Measurements from ENCODE around the gene QSOX1. TPM values are rescaled to one million over a fixed set of nuclear protein-coding genes. Genes with fewer than 3 reads are reported as not detected.
A peak's percentile ranks its signal among the peaks of the same experiment; 100 is the strongest.

The QSOX1 gene
- total RNA-seq, 1 experiment from 2014 or later = 12.1 TPM

- Histone ChIP-seq H3K4me1 (peaks cover 6% of the 10 kb centered on the region; the same call in 1 of the 2 replicates), H3K27me3 (replicated peaks; ENCODE audit: control insufficient read depth, insufficient read depth, low read length) (peaks cover 18% of the 10 kb centered on the region), H3K36me3 (ENCODE audit: control insufficient read depth, insufficient read depth, low read length) (no peaks in the 10 kb centered on the region), H3K4me3 (ENCODE audit: low read depth, low read length) (peak overlapping the region; percentile 42), H3K9me3 (no peaks in the 10 kb centered on the region)
- peak in 1 of 2 experiments; percentile 43 for DNase-seq
- Mint-ChIP-seq H3K4me3 (ENCODE audit: unreplicated experiment) (peak overlapping the region; percentile 76), H3K27me3 (ENCODE audit: insufficient read depth, unreplicated experiment) (peaks cover 34% of the 10 kb centered on the region), H3K4me1 (ENCODE audit: low read depth, unreplicated experiment) (peaks cover 7% of the 10 kb centered on the region), H3K9me3 (ENCODE audit: unreplicated experiment) (no peaks in the 10 kb centered on the region), H3K36me3 (ENCODE audit: insufficient read depth, unreplicated experiment) (no peaks in the 10 kb centered on the region), H3K27ac (ENCODE audit: unreplicated experiment) (no peak overlapping the region)
- CTCF ChIA-PET = interaction anchor here (1.1 kb wide), 1 partner anchor 47 kb away, joined by 4 read pairs; no protein-coding TSS in a partner anchor
- TF ChIP-seq CTCF (IDR thresholded peaks at IDR 0.05; ENCODE audit: insufficient read depth in 1 of 2, low read depth in 1 of 2, low read length in 1 of 2, severe bottlenecking in 1 of 2, unreplicated experiment in 1 of 2) = no peak
- POLR2A ChIA-PET = no interaction called here
- BruUV-seq (replicated peaks) = no TSS peak
- intact Hi-C loops (cut with micrococcal nuclease; ENCODE audit: unreplicated experiment) = no loop called here
These were observed 80.4 kb downstream of the QSOX1 start for GRCh38 chr1:180235077-180235501.

- ChIA-PET CTCF (no interaction called here), POLR2A (interaction anchor here (0.6 kb wide), 1 partner anchor 27 kb away, joined by 6 read pairs; no protein-coding TSS in a partner anchor)
- H3K9me3 ChIP-seq = no peaks in the 10 kb centered on the region
- intact Hi-C loops (cut with micrococcal nuclease; ENCODE audit: unreplicated experiment) = no loop called here
- Mint-ChIP-seq H3K4me3 (ENCODE audit: unreplicated experiment) (peak overlapping the region; percentile 76), H3K27me3 (ENCODE audit: insufficient read depth, unreplicated experiment) (peaks cover 35% of the 10 kb centered on the region), H3K27ac (ENCODE audit: unreplicated experiment) (no peak overlapping the region), H3K36me3 (ENCODE audit: insufficient read depth, unreplicated experiment) (no peaks in the 10 kb centered on the region), H3K4me1 (ENCODE audit: low read depth, unreplicated experiment) (peaks cover 7% of the 10 kb centered on the region), H3K9me3 (ENCODE audit: unreplicated experiment) (no peaks in the 10 kb centered on the region)
- DNase-seq = no peak
- H3K36me3 ChIP-seq (ENCODE audit: control insufficient read depth, insufficient read depth, low read length) = no peaks in the 10 kb centered on the region
- peaks cover 4% of the 10 kb centered on the region; the same call in 1 of the 2 replicates for H3K4me1 ChIP-seq
- no TSS peak for BruUV-seq (replicated peaks)
- no peak for TF ChIP-seq CTCF (IDR thresholded peaks at IDR 0.05; ENCODE audit: insufficient read depth in 1 of 2, low read depth in 1 of 2, low read length in 1 of 2, severe bottlenecking in 1 of 2, unreplicated experiment in 1 of 2)
- H3K4me3 ChIP-seq (ENCODE audit: low read depth, low read length) = peak overlapping the region; percentile 42
- H3K27me3 ChIP-seq (replicated peaks; ENCODE audit: control insufficient read depth, insufficient read depth, low read length) = peaks cover 18% of the 10 kb centered on the region
These were observed 81.0 kb downstream of the QSOX1 start for GRCh38 chr1:180235502-180236239.

GRCh38 chr1:180236698-180237509 lies 82.2 kb downstream of the QSOX1 start:
- intact Hi-C loops (cut with micrococcal nuclease; ENCODE audit: unreplicated experiment) = no loop called here
- DNase-seq = no peak
- no peak for TF ChIP-seq CTCF (IDR thresholded peaks at IDR 0.05; ENCODE audit: insufficient read depth in 1 of 2, low read depth in 1 of 2, low read length in 1 of 2, severe bottlenecking in 1 of 2, unreplicated experiment in 1 of 2)
- Mint-ChIP-seq H3K27me3 (ENCODE audit: insufficient read depth, unreplicated experiment) (peaks cover 43% of the 10 kb centered on the region), H3K4me3 (ENCODE audit: unreplicated experiment) (no peak overlapping the region), H3K9me3 (ENCODE audit: unreplicated experiment) (no peaks in the 10 kb centered on the region), H3K27ac (ENCODE audit: unreplicated experiment) (no peak overlapping the region), H3K36me3 (ENCODE audit: insufficient read depth, unreplicated experiment) (no peaks in the 10 kb centered on the region), H3K4me1 (ENCODE audit: low read depth, unreplicated experiment) (peaks cover 7% of the 10 kb centered on the region)
- POLR2A ChIA-PET = no interaction called here
- Histone ChIP-seq H3K36me3 (ENCODE audit: control insufficient read depth, insufficient read depth, low read length) (no peaks in the 10 kb centered on the region), H3K4me3 (ENCODE audit: low read depth, low read length) (no peak overlapping the region), H3K27me3 (replicated peaks; ENCODE audit: control insufficient read depth, insufficient read depth, low read length) (peaks cover 16% of the 10 kb centered on the region), H3K4me1 (no peaks in the 10 kb centered on the region), H3K9me3 (no peaks in the 10 kb centered on the region)
- CTCF ChIA-PET = no interaction called here
- no TSS peak for BruUV-seq (replicated peaks)
